GM18511 (cell line): Measurements from ENCODE around the gene CDC42SE1.

Source experiments
- ATAC-seq: cut with Tn5 transposase; IDR thresholded peaks from one replicate; pipeline ENCODE4 v1.9.1; 2021; ENCODE audit warnings: mild to moderate bottlenecking, moderate library complexity; ENCODE audit not compliant: unreplicated experiment

The CDC42SE1 gene

GRCh38 chr1:151054971-151055547 is 4.4 kb downstream of the CDC42SE1 start:
- no peak for ATAC-seq

GRCh38 chr1:151051356-151052009 is 7.9 kb downstream of the CDC42SE1 start:
- no peak for ATAC-seq

- no peak for ATAC-seq
Observed at GRCh38 chr1:151050051-151050688, 9.3 kb downstream of the CDC42SE1 start.

GRCh38 chr1:151049458-151049857 is 10.0 kb downstream of the CDC42SE1 start:
- no peak for ATAC-seq

- ATAC-seq: no peak
Observed at GRCh38 chr1:151048645-151049032, 10.8 kb downstream of the CDC42SE1 start.

GRCh38 chr1:151047925-151048644 is 11.3 kb downstream of the CDC42SE1 start:
- ATAC-seq: peak; percentile 75

- peak; percentile 60 for ATAC-seq
Observed at GRCh38 chr1:151047591-151047924, 11.9 kb downstream of the CDC42SE1 start, which contains the start of gene C1orf56. Gene C1orf56 (plus strand): TSS chr1:151047751. CDS start chr1:151047848, 97 bp downstream.

GRCh38 chr1:151043163-151043562 is 16.3 kb downstream of the CDC42SE1 start:
- ATAC-seq: no peak

GRCh38 chr1:151039521-151039920 is 19.9 kb downstream of the CDC42SE1 start:
- no peak for ATAC-seq

GRCh38 chr1:151037032-151037431 is 22.4 kb downstream of the CDC42SE1 start:
- ATAC-seq: no peak

GRCh38 chr1:151036356-151036755 is 23.1 kb downstream of the CDC42SE1 start, which contains the start of gene BNIPL:
Gene BNIPL (plus strand): TSS chr1:151036586. CDS start chr1:151036726, 140 bp downstream.
- ATAC-seq: no peak

GRCh38 chr1:151035167-151035566 is 24.3 kb downstream of the CDC42SE1 start:
- no peak for ATAC-seq

GRCh38 chr1:151032164-151032563 is 27.3 kb downstream of the CDC42SE1 start:
- ATAC-seq: no peak

GRCh38 chr1:151026460-151026859 is 33.0 kb downstream of the CDC42SE1 start:
- ATAC-seq: no peak

- ATAC-seq: no peak
Observed at GRCh38 chr1:151024540-151025146, 34.8 kb downstream of the CDC42SE1 start.

GRCh38 chr1:151013518-151013917 is 45.9 kb downstream of the CDC42SE1 start:
- no peak for ATAC-seq

GRCh38 chr1:151012684-151013471 is 46.5 kb downstream of the CDC42SE1 start:
- ATAC-seq: no peak

- ATAC-seq: no peak
Observed at GRCh38 chr1:151011154-151011850, 48.1 kb downstream of the CDC42SE1 start.

- no peak for ATAC-seq
Observed at GRCh38 chr1:151010346-151010726, 49.1 kb downstream of the CDC42SE1 start.
